Islet precursor cell (in vitro differentiated cells): ENCODE results near the gene KRT83.

ENCODE experiments used
- DNase-seq: peaks from one replicate; pipeline ENCODE4 v3.0.0-alpha.2; 2018

The KRT83 gene

GRCh38 chr12:52285172-52285745 is 35.9 kb downstream of the KRT83 start:
- DNase-seq, result peak; percentile 30

DNA sequence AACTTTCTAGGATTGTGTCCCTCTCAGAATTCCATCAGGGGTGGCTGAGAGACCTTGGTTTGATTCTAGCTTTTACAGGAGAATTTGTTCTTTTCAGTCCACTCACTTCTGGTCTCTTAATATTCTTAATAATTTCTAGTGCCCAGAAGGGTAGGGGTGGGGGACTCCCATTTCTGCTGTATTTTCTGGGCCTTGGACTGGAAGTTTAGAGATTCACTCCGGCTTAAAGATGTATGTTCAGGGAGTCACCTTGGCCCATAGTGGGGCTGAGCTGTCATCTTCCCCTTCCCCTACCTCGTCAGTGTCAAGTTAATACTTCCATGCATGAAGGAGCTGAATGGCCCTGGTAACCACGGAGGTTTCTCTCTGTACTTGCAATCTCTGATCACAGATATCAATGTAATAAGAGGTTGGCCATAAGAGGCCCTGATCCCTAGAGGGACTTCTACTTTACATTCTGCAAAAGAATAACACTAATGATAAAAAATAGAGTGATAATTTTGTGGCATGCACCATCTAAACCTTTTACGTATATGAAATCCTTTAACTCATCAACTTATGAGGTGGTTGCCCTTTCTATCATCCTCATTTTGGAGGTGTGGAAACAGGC is 36.5 kb downstream of the KRT83 start:
- DNase-seq, result peak; percentile 32

DNA sequence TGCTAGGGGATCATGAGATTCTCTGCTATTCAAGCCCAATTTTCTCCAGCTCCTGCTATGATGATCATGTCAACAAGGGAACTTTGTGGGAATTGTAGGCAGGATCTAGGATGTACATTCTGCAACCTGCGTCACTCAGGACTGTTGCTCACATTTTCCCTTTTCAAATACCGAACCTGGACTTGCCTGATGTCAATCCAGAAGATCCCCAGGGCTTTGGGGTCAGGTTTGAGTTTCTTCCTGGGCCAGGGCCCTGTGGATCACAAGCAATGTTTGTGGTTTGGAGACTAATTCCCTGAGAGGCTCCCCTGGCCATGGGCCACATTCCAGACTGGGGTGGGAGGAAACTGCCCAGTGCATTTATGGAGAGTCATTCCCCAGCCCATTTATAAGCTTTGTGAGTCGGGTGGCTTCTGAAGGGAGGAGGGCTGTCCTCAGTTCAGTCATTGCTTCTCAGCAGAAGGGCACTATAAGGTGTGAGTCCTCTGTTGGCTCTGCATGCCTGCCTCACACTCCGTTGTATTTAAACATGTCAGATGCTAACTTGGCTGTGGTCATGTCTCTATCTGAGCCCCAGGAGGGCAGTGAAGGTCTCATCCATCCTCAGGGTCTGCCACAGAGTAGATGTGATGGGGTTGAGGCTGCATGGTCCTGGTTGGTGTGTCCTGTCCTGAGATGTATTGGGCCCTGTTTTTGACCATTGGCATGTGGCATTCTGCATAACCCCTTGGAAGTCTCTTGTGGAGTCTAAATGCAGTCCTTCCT is 40.2 kb downstream of the KRT83 start:
- peak; percentile 96 for DNase-seq

- DNase-seq, result peak; percentile 64
These were observed 40.8 kb downstream of the KRT83 start for GRCh38 chr12:52280319-52280795.

DNA sequence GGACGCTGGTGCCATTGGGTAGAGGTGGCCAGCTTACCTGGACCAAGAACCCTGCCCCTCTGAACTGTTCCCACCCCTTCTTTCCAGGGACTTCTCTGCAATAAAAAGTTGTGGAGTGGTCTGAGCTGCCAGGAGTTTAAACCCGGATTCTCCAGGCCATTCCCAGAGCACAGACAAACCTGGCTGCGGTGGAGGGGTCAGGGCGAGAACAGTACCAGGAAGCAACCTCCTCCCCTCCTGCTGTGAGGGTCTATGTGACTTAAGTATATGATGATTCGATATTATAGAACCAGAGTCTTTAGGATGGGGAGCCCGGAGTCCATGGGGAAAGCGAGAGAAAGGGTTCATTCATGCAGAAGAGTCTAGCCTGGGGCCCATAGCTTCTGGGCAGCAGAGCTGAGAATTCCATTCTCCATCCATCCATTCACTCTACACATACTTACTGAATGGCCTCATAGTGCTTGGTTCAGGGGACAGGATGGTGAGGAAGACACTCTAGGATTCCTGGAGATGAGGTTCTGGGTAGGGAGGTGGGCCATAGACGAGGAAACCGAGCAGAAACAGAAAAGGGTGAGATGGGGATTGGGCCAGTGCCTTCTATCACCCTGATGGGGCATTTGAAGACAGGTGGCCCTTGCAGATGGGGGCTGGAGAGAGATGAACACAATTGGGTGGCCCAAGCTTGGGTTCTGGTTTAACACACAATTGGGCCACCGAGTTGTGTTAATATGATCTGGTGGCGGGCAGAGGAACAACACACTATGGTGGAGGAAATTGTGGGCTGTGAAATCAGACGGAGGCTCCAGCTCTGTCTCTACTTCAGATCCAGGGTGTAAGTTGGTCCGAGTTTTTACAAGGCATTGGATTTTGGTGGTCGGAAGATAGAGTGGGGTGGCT is 41.5 kb downstream of the KRT83 start:
- DNase-seq, result peak; percentile 49

DNA sequence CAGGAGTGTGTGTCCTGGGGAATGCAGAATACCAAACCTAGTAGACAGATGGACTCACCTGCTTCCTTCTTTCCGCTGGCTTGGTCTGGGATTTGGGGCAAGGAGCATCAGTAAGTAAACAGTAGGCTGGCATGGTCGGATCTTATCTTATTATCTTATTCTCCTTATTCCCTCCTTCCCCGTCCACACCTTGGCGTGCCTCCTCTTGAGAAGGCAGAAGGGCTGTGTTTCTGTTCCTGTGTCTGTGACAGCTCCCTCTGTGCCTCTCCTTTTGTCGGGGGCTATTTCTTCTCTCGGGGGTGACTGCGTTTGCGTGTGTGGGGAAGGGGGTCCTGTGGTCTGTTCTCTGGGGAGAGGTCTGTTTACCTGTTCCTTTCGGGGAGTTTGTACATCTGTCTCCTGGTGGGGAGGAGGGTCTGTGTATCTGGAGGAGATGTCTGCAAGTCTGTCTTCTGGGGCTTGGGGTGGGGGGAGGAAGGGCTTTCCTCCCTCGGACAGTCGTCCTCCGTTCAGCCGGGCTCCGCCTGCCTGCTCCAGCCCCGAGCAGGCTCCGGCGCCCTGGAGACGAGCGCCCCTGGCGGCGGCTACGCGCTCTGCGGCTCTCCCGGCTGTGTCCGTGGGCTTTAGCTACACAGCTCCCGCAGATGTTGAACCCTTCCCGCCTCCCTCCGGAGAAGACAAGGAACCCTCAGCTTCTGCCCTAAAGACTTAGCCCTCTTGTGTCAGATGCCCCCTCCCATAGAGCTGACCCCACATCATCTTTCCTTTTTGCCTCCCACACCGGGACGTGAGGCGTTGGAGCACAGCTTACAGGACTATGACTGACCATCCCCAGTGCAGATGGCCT is 42.4 kb downstream of the KRT83 start:
- peak; percentile 94 for DNase-seq

DNA sequence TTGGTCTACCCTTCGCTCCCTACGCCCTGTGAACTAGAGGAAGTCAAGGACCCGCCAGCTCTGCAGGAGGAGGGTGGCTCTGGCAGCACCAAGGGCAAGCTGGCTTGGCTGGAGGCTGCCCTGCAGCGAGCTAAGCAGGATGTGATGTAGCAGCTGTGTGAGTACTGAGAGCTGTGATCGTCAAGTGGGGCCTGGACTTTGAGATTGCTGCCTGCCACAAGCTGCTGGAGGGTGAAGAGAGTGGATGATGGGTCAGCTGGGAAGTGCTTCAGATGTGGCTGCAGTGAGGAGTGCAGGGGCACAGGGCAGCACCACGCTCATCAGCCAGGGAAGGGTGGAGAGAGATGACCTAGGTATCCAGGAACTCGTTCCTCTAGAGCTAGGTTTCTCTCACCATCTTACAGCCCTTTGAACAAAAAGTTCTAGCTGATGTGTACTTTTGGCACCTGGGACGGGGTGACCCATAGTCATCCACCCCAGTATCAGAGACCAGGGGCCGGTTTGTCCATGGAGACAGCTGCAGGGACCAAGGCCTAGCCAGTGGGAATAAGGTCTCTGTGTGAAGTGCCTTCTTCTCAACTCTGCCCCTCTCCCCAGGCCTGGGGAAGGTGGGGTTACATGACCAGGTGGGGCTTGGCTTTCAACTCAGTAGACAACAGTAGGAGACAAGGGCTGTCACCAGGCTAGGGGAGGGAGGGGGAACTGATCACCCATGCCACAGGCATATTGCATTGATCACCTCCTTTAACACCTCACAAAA is 43.5 kb downstream of the KRT83 start:
- DNase-seq, result peak; percentile 55

DNA sequence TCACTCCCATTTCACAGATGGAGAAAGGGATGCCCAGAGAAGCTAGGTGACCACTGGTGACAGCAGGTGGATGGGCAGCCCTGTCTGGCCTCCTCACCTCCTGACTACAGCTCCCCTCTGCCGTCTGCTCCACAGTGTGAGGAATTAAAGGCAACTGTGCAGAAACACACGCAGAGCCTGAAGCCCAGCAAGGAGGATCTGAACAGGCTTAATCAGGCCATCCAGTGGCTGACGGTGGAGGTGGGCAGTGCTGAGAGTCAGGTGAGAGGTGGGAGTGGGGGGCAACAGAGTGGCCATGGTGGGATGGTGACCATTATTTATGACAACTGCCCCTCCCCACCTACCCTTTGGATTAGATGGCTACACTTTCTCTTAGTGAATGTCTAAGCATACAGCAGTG is 45.5 kb downstream of the KRT83 start:
- DNase-seq, result peak; percentile 42

DNA sequence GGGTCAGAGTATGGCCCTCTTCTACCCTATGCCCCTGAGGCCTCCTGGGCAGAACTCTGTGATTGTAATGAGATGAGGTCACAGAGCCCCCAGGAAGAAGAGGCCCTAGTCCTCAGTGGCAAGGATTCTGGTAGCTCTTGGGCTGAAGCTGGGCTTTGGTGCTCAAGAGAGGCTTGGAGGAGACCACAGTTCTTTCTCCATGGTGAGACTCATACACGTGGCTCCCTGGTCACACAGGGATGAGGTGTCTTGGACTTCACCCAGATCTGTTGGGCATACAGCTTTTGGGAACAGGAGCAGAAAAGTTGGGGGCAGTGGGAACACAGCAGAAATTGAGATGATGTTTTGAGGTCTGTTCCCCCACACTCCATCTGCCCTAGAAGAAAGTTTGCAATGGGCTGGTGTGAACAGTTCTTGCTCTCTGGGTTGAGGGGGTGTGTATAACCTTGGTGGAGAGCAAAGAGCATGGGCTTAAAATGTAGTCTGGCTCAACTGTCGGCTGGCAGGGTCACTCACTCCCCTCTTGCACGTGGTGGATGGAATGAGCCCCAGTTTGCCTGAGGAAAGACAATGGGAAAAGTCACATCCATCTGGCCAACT is 46.6 kb downstream of the KRT83 start, which contains the start of gene KRT86:
Gene KRT86 (plus strand): TSS at position 125 of the 600 bp plus-strand sequence. CDS start 27,272 bp downstream, outside the sequence.
- DNase-seq, result peak; percentile 50

- no peak for DNase-seq
These were observed 50.0 kb downstream of the KRT83 start for GRCh38 chr12:52271158-52271557.

GRCh38 chr12:52270541-52271070 is 50.6 kb downstream of the KRT83 start:
- peak; percentile 50 for DNase-seq

DNA sequence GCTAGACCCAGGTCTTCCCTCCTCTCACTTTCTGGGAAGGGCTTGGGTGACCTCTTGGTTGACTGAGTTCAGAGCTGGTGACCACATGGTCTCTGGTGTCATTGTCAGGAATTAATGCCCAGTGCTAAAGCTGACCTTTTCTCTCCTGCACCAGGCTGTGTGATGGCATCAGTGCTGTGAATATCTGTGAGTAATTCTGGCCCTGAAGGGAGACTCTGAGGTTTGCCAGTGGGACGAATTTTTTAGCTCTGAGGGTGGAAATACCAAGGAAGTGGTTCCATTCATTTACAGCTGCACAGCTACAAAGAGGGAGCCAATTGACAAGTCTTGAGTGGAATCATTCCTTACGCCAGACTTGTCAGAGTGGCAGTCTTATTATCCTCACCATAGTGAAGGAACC is 53.0 kb downstream of the KRT83 start:
- peak; percentile 35 for DNase-seq

- DNase-seq, result no peak
These were observed 53.5 kb downstream of the KRT83 start for GRCh38 chr12:52267699-52268098.

DNA sequence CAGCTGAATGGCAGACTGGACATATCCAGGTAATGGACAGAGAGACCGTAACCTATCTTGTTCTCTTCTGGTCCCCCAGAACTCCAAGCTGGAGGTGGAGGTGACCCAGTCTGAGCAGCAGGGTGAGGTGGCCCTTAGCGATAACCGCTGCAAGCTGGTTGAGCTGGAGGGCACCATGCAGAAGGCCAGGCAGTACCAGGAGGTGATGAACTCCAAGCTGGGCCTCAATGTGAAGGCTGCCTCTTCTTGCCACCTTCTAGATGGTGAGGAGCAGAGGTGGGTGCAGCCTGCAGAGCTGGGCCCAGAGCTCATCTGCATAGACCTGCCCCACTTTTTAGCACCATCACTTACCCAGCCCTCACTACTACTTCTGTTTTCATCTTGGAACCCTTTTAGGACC is 53.9 kb downstream of the KRT83 start:
- DNase-seq, result peak; percentile 35

GRCh38 chr12:52266514-52266913 is 54.7 kb downstream of the KRT83 start:
- DNase-seq, result no peak

DNA sequence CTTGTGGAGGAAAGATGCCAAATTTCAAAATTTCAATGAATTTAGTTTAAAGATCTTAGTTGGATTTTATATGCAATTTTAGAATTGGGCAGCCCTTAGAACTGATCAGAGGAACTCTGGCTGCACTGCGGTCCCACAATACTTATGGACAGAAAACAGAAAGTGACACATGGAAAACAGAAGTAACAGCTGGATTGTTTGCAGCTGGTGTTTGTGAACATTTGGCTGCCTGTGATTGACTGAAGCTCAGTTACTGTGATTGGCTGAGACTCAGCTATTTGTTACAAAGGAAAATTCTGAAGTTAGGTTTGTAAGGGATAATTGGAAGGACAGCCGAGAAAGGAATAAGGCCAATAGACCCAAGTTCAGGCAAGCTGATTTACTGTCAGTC is 56.8 kb downstream of the KRT83 start:
- DNase-seq, result no peak
